GM19351 (cell line): ENCODE data around the gene FLT3LG.
A peak's percentile ranks its signal among the peaks of the same experiment; 100 is the strongest.
"Not testable (repeated sequence)": the region's sequence is repeated elsewhere in the genome, so short reads cannot be mapped to it uniquely, and the experiment has no call there.

ENCODE experiments used
- ATAC-seq: cut with Tn5 transposase; IDR thresholded peaks from one replicate; pipeline ENCODE4 v1.9.1; 2021; ENCODE audit warnings: mild to moderate bottlenecking, moderate library complexity; ENCODE audit not compliant: unreplicated experiment

Gene FLT3LG

GRCh38 chr19:49461130-49461529 lies 12.9 kb upstream of the FLT3LG start:
- ATAC-seq: not testable (repeated sequence)

- no peak for ATAC-seq
These were observed 12.4 kb upstream of the FLT3LG start for GRCh38 chr19:49461656-49462055.

- no peak for ATAC-seq
These were observed 11.5 kb upstream of the FLT3LG start for GRCh38 chr19:49462492-49462891.

GRCh38 chr19:49463960-49464740 lies 9.9 kb upstream of the FLT3LG start:
- ATAC-seq: no peak

GRCh38 chr19:49465371-49465770 lies 8.6 kb upstream of the FLT3LG start:
- no peak for ATAC-seq

GRCh38 chr19:49468199-49468598 lies 5.8 kb upstream of the FLT3LG start:
- ATAC-seq: no peak

GRCh38 chr19:49468746-49469447 lies 5.1 kb upstream of the FLT3LG start:
- ATAC-seq: peak; percentile 70

- peak; percentile 57 for ATAC-seq
These were observed 4.0 kb upstream of the FLT3LG start for GRCh38 chr19:49469828-49470614.

- ATAC-seq: no peak
These were observed 3.4 kb upstream of the FLT3LG start for GRCh38 chr19:49470615-49470978.

- ATAC-seq: no peak
These were observed 1.1 kb upstream of the FLT3LG start for GRCh38 chr19:49472936-49473335.

- not testable (repeated sequence) for ATAC-seq
These were observed 531 bp upstream of the FLT3LG start for GRCh38 chr19:49473501-49473867.

- ATAC-seq: no peak
These were observed 518 bp downstream of the FLT3LG start for GRCh38 chr19:49474542-49474924.

- ATAC-seq: no peak
These were observed 1.3 kb downstream of the FLT3LG start for GRCh38 chr19:49475191-49475917.

- ATAC-seq: no peak
These were observed 2.2 kb downstream of the FLT3LG start for GRCh38 chr19:49475995-49476880.

GRCh38 chr19:49479975-49480628 lies 6.1 kb downstream of the FLT3LG start:
- ATAC-seq: no peak

GRCh38 chr19:49481020-49481683 lies 7.1 kb downstream of the FLT3LG start:
- no peak for ATAC-seq

- ATAC-seq: no peak
These were observed 12.2 kb downstream of the FLT3LG start for GRCh38 chr19:49486232-49486631.

- no peak for ATAC-seq
These were observed 12.8 kb downstream of the FLT3LG start for GRCh38 chr19:49486710-49487276.
